Measurements from ENCODE around the gene CRYGN. TPM values are rescaled to one million over a fixed set of nuclear protein-coding genes. Genes with fewer than 3 reads are reported as not detected.

Gene CRYGN
- total and polyA plus RNA-seq, 9 of the 15 experiments (the other 6 are each of a cell fraction or from before 2014, with no cell fraction given): not detected

DNA sequence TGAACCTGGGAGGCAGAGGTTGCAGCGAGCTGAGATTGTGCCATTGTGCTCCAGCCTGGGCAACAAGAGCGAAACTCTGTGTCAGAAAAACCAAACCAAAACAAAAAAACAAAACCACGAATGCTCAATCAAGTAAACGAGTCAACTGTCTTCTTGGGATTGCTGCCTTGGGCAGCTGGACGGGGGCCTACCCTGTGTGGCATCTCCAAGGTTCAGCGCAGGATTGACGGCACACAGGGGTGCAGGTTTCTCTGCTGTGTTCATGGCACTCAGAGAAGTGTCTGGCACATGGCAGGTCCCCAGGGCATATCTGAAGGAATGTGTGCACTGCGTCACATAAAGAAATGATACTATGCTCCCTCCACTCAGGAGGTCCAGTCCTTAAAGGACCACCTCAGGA lies 25.2 kb upstream of the CRYGN start:
- Histone ChIP-seq H3K9ac (ENCODE audit: insufficient read depth in 1 of 2, low read depth in 2 of 2, low read length in 2 of 2) (no peak overlapping the region), H3K9me1 (ENCODE audit: control insufficient read depth, insufficient read depth, low read length) (no peaks in the 10 kb centered on the region), H3K27me3 (ENCODE audit: control insufficient read depth in 2 of 2, insufficient read depth in 2 of 2, low read length in 2 of 2) (peaks cover 3 to 10% of the 10 kb centered on the region in 2 experiments; a peak in 3 of 5 replicates), H3K4me3 (no peak overlapping the region), H3K27ac (ENCODE audit: extremely low read depth, low read depth, low read length) (no peak overlapping the region), H3K79me2 (ENCODE audit: control insufficient read depth, insufficient read depth, low read length) (no peaks in the 10 kb centered on the region), H3K4me2 (ENCODE audit: insufficient read depth, low read length) (no peak overlapping the region), H2AFZ (ENCODE audit: low read depth, low read length) (no peak overlapping the region), H3K4me1 (replicated peaks in 1 of 2; ENCODE audit: control insufficient read depth in 2 of 2, insufficient read depth in 2 of 2, low read length in 2 of 2) (0 out of 5 replicates have a peak, but pooled peaks cover 0 to 3% of the 10 kb centered on the region in 2 experiments), H3K9me3 (replicated peaks; ENCODE audit: control insufficient read depth, insufficient read depth, low read depth, low read length) (peaks cover 8% of the 10 kb centered on the region), H3K36me3 (ENCODE audit: control insufficient read depth, insufficient read depth, low read length) (peaks cover 48% of the 10 kb centered on the region), H4K20me1 (replicated peaks; ENCODE audit: control insufficient read depth, insufficient read depth, low read length) (no peaks in the 10 kb centered on the region)
- no TSS peak for BruUV-seq (replicated peaks)
- ChIA-PET CTCF (ENCODE audit: low intra/inter-chr PET ratio) (interaction anchor here (1.2 kb wide), 1 partner anchor 12 kb away, joined by 3 read pairs; no protein-coding TSS in a partner anchor), POLR2A (no interaction called here)
- FAIRE-seq: no peak
- intact Hi-C loops (cut with micrococcal nuclease): no loop called here
- in situ Hi-C loops (cut with MboI): no loop called here
- WGBS (ENCODE audit: insufficient coverage, low coverage, missing lambda C conversion rate): 98% methylated on average over 8 of the region's 8 CpGs
- no peak for DNase-seq (ENCODE audit: extremely low read depth in 1 of 4, low spot score in 3 of 4)
- ATAC-seq: no peak
- no peak for TF ChIP-seq ZNF41 (CRISPR knock-in tag; conservative IDR thresholded peaks at IDR 0.05)
- TF ChIP-seq, protein P1, sequence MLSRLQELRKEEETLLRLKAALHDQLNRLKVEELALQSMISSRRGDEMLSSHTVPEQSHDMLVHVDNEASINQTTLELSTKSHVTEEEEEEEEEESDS (CRISPR knock-in tag; IDR thresholded peaks at IDR 0.05): no peak
- no peak for TF ChIP-seq TFAM (CRISPR knock-in tag; conservative IDR thresholded peaks at IDR 0.05)
- TF ChIP-seq CCAR2 (IDR thresholded peaks at IDR 0.05; ENCODE audit: low read depth, low read length): no peak
- TF ChIP-seq, protein P2, sequence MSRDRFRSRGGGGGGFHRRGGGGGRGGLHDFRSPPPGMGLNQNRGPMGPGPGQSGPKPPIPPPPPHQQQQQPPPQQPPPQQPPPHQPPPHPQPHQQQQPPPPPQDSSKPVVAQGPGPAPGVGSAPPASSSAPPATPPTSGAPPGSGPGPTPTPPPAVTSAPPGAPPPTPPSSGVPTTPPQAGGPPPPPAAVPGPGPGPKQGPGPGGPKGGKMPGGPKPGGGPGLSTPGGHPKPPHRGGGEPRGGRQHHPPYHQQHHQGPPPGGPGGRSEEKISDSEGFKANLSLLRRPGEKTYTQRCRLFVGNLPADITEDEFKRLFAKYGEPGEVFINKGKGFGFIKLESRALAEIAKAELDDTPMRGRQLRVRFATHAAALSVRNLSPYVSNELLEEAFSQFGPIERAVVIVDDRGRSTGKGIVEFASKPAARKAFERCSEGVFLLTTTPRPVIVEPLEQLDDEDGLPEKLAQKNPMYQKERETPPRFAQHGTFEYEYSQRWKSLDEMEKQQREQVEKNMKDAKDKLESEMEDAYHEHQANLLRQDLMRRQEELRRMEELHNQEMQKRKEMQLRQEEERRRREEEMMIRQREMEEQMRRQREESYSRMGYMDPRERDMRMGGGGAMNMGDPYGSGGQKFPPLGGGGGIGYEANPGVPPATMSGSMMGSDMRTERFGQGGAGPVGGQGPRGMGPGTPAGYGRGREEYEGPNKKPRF (IDR thresholded peaks at IDR 0.05; ENCODE audit: low read depth, low read length): no peak
- no peak for TF ChIP-seq ZNF436 (CRISPR knock-in tag; IDR thresholded peaks at IDR 0.05)
- no peak for TF ChIP-seq XRCC4 (IDR thresholded peaks at IDR 0.05; ENCODE audit: extremely low read depth, insufficient read depth, insufficient read length)
- TF ChIP-seq, protein P3, sequence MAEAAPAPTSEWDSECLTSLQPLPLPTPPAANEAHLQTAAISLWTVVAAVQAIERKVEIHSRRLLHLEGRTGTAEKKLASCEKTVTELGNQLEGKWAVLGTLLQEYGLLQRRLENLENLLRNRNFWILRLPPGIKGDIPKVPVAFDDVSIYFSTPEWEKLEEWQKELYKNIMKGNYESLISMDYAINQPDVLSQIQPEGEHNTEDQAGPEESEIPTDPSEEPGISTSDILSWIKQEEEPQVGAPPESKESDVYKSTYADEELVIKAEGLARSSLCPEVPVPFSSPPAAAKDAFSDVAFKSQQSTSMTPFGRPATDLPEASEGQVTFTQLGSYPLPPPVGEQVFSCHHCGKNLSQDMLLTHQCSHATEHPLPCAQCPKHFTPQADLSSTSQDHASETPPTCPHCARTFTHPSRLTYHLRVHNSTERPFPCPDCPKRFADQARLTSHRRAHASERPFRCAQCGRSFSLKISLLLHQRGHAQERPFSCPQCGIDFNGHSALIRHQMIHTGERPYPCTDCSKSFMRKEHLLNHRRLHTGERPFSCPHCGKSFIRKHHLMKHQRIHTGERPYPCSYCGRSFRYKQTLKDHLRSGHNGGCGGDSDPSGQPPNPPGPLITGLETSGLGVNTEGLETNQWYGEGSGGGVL (CRISPR knock-in tag; IDR thresholded peaks at IDR 0.05): no peak
- TF ChIP-seq, protein P4, sequence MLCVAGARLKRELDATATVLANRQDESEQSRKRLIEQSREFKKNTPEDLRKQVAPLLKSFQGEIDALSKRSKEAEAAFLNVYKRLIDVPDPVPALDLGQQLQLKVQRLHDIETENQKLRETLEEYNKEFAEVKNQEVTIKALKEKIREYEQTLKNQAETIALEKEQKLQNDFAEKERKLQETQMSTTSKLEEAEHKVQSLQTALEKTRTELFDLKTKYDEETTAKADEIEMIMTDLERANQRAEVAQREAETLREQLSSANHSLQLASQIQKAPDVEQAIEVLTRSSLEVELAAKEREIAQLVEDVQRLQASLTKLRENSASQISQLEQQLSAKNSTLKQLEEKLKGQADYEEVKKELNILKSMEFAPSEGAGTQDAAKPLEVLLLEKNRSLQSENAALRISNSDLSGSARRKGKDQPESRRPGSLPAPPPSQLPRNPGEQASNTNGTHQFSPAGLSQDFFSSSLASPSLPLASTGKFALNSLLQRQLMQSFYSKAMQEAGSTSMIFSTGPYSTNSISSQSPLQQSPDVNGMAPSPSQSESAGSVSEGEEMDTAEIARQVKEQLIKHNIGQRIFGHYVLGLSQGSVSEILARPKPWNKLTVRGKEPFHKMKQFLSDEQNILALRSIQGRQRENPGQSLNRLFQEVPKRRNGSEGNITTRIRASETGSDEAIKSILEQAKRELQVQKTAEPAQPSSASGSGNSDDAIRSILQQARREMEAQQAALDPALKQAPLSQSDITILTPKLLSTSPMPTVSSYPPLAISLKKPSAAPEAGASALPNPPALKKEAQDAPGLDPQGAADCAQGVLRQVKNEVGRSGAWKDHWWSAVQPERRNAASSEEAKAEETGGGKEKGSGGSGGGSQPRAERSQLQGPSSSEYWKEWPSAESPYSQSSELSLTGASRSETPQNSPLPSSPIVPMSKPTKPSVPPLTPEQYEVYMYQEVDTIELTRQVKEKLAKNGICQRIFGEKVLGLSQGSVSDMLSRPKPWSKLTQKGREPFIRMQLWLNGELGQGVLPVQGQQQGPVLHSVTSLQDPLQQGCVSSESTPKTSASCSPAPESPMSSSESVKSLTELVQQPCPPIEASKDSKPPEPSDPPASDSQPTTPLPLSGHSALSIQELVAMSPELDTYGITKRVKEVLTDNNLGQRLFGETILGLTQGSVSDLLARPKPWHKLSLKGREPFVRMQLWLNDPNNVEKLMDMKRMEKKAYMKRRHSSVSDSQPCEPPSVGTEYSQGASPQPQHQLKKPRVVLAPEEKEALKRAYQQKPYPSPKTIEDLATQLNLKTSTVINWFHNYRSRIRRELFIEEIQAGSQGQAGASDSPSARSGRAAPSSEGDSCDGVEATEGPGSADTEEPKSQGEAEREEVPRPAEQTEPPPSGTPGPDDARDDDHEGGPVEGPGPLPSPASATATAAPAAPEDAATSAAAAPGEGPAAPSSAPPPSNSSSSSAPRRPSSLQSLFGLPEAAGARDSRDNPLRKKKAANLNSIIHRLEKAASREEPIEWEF (CRISPR knock-in tag; IDR thresholded peaks at IDR 0.05): no peak
- TF ChIP-seq TEAD2 (tag; IDR thresholded peaks at IDR 0.05): no peak
